ENCODE measurements around the gene MINK1. TPM values are rescaled to one million over a fixed set of nuclear protein-coding genes. Genes with fewer than 3 reads are reported as not detected.
"Not testable (repeated sequence)": the region's sequence is repeated elsewhere in the genome, so short reads cannot be mapped to it uniquely, and the experiment has no call there.

The MINK1 gene
- total RNA-seq, 1 donor from 2014 or later: 47.6 TPM

DNA sequence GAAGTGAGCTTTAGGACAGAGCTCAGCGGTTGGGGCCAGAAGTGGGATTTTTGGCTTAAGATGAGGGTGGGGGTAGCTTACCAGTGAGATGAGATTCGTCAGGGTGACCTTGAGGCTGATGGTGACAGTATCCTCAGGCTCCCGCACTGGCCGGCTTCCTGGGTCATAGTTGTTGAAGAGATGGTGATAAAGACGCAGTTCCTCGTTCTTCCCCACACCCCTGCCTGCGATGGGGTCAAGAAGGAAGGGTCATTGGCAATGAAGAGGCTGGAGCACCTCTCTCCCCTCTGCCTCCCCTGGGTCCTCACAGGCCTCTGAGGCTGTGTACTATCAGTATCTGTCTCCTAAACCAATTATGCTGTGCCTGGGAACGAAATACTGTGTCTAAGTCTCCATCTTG lies 69.4 kb downstream of the MINK1 start:
- no peak for ATAC-seq (ENCODE audit: poor library complexity)
- no peak for DNase-seq
- intact Hi-C loops (cut with DNase I): no loop called here

DNA sequence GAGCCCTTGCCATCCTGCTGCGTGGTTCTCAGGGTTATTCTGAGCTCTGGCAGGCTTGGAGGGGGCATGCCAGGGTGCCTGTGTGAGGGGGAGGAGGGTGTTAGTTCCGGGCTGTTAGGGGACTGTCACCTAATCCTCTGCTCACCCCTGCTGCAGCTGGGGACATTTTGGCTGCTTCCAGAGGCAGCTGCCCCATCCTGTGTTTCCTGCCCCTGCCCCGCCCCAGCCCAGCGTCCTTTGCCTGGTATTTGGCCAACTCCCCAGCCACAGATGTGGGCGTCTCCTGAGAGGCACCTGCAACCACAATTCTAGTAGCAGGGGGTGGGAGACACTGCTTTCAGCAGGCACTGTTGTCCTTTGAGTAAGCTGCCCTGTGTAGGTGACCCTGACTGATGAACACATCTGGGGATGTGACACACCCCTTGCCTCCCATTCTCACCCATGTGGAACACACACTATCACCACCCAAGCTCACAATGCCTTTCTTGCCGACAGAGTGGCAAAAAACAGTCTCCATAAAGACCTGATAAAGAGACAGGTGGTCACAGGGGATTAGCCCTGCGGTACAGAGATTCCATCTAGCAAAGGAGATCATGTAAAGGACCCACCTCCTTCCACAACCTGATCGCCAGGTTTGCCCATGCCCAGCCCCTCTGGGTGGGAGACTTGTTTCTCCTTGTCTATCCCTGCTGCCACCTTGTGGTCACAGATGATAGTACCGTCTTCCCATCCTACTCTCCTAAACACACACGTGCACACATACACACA lies 70.1 kb downstream of the MINK1 start, which contains the start of gene CHRNE:
TSS of gene CHRNE (minus strand) at position 48 of the 768 bp plus-strand sequence. CDS start at position 13, 35 bp downstream.
- no peak for DNase-seq
- intact Hi-C loops (cut with DNase I): no loop called here
- peak; percentile 49 for ATAC-seq (ENCODE audit: poor library complexity)

DNA sequence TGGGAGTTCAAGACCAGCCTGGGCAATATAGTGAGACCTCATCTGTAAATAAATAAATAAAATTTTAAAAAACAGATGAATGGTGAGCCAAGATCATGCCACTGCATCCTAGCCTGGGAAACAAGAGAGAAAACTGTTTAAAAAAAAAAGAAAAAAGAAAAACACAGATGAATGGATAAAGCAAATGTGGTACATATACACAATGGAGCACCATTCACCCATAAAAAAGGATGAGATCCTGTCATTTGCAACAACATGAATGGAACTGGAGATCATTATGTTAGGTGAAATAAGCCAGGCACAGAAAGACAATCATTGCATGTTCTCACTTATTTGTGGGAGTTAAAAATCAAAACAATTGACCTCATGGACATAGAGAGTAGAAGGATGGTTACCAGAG lies 73.5 kb downstream of the MINK1 start:
- ATAC-seq (ENCODE audit: poor library complexity); DNase-seq: not testable (repeated sequence)
- intact Hi-C loops (cut with DNase I): loop anchor here (5.0 kb wide), 2 partner anchors 76 to 156 kb away; no protein-coding TSS in a partner anchor

DNA sequence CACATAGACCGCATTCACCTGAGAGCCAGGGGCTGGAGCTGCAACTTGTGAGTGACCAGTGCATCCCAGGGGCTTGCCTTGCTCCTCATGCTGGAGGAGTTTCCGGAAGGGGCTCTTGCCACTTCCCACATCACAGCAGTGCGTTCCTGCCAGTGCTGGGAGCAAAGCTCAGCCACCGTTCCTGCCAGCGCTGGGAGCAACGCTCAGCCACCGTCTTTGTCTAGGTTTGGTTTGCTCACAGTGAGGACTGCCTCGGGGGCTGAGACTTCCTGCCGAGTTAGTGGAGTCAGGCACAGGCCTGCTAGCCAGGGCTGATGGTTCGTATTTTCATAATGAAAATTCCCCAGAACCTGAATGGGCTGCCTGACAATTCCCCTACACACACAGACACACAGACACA lies 75.2 kb downstream of the MINK1 start:
- intact Hi-C loops (cut with DNase I): loop anchor here (5.0 kb wide), 2 partner anchors 74 to 154 kb away; no protein-coding TSS in a partner anchor
- DNase-seq: no peak
- ATAC-seq (ENCODE audit: poor library complexity): peak; percentile 32

DNA sequence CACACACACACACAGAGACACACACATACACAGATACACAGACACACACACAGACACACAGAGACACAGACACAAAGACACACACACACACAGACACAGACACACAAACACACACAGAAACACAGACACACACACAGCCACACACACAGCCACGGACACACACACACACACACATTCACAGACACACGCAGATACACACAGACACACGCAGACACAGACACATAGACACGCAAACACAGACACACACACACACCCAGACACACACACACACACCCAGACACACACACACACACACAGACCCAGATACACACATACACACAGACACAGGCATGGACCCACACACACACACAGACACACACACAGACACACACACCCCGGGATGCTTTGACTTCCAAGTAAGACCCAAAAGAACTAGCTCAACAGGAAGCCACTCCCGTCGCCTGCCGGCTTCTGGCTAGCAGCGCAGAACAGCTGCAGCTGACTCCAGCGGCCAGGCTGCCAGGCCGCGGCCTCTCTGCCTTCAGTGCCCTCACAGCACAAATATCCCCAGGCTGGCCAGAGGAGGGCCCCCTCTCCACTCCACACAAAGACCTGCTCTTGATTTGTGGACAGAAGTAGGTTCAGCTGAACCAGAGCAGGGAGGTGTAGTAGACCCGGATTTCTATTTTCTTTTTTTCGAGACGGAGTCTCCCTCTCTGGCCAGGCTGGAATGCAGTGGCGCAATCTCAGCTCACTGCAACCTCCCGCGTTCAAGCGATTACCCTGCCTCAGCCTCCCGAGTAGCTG lies 75.8 kb downstream of the MINK1 start:
- intact Hi-C loops (cut with DNase I): loop anchor here (5.0 kb wide), 2 partner anchors 73 to 153 kb away; no protein-coding TSS in a partner anchor
- ATAC-seq (ENCODE audit: poor library complexity) (peak; percentile 98), DNase-seq (peak; percentile 94)

DNA sequence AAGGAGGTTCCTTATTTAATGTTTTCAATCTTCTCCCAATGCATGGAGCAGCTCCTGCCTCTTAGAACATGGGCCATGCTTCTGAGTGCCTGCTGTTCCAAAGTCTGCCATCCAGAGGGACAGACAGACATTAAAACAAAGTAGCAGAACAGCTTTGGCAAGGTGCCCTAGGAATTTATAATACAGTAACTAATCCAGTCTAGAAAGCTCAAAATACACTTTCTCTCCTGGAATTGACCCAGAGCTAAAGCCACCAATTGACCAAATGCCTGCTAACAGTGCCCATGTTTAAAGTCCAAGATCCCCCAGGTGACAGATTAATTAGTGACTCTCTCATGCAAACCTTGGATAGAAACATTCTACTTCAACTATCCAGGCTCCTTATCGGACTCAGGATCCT lies 80.9 kb downstream of the MINK1 start:
- DNase-seq (no peak), ATAC-seq (ENCODE audit: poor library complexity) (no peak)
- intact Hi-C loops (cut with DNase I): no loop called here

DNA sequence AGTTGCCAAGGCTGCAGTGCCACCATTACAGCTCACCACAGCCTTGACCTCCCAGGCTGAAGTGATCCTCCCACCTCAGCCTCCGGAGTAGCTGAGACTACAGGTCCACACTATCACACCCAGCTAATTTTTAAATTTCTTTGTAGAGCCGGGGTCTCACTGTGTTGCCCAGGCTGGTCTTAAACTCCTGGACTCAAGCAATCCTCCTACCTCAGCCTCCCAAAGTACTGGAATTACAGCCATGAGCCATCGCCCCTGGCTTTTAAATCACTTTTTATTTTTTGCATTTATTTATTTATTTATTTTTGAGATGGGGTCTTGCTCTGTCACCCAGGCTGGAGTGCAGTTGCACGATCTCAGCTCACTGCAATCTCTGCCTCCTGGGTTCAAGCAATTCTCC lies 81.4 kb downstream of the MINK1 start:
- DNase-seq; ATAC-seq (ENCODE audit: poor library complexity); intact Hi-C loops (cut with DNase I): not testable (repeated sequence)

DNA sequence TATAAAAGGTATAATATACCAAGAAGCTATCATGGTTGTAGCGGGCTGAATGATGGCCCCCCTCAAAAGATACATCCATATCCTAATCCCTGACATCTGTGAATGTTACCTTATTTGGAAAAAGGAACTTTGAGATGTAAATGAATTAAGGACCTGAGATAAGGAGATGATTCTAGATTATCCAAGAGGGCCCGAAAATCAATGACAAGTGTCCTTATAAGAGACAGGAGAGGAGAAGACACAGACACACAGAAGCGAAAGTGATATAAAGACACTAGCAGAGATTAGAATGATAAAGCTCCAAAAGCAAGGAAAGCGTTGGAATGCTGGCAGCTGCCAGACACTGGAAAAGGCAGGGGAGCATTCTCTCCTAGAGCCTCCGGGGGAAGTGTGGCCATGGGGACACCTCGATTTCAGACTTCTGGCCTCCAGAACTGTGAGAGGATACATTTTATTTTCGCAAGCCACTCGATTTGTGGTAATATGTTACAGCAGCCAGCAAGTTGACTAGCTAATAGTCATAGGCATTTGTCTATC lies 86.4 kb downstream of the MINK1 start:
- intact Hi-C loops (cut with DNase I): no loop called here
- ATAC-seq (ENCODE audit: poor library complexity) (no peak), DNase-seq (no peak)

DNA sequence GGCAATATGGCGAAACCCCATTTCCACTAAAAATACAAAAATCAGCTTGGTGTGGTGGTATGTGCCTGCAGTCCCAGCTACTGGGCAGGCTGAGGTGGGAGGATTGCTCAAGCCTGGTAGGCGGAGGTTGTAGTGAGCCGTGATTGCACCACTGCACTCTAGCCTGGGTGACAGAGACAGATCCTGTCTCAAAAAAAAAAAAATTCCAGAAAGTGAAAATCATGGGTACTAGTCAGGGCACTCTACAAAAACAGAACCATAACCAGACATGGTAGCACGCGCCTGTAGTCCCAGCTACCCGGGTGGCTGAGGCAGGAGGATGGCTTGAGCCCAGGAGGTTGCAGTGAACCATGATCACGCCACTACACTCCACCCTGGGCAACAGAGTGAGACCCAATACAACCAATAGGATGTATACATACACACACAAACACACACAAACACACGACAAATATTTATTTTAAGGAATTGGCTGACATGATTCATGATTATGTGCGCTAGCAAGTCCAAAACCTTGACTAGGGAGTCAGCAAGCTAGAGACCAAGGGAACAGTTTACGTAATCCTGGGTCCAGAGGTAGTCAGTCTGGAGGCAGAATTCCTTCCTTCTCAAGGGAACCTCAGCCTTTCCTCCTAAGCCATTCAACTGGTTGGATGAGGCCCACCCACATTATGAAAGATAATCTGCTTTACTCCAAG lies 87.4 kb downstream of the MINK1 start:
- ATAC-seq (ENCODE audit: poor library complexity) (no peak), DNase-seq (no peak)
- intact Hi-C loops (cut with DNase I): no loop called here

DNA sequence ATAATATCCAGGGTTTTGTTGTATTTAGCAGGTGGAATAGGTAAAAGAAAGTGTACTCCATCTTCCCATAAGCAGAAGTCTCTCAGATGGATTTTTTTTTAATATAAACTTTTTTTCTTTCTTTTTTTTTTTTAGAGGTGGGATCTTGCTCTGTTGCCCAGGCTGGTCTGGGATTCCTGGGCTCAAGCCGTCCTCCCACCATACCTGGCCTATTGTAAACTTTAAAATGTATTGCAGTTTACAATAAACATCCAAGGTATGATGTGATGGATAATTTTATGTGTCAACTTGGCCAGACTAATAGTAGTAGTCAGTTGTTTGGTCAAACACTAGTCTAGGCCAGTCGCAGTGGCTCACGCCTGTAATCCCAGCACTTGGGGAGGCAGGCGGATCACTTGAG lies 88.2 kb downstream of the MINK1 start:
- no peak for DNase-seq
- intact Hi-C loops (cut with DNase I): no loop called here
- no peak for ATAC-seq (ENCODE audit: poor library complexity)

DNA sequence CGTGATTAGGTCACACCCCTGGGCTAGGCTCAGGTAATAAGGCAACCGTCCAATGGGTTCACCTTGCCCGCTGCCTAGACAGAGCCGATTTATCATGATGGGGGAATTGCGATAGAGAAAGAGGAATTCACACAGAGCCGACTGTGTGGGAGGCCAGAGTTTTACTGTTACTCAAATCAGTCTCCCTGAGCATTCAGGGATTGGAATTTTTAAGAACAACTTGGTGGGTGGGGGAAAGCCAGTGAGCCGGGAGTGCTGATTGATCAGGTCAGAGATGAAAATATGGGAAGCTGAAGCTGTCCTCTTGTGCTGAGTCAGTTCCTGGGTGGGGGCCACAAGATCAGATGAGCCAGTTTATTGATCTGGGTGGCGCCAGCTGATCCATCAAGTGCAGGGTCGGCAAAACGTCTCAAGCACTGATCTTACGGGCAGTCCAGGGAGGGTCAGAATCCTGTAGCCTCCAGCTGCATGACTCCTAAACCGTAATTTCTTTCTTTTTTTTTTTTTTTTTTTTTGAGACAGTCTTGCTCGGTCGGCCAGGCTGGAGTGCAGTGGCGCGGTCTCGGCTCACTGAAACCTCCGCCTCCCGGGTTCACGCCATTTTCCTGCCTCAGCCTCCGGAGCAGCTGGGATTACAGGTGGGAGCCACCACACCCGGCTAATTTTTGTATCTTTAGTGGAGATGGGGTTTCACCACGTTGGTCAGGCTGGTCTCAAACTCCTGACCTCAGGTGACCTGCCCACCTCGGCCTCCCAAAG lies 93.6 kb downstream of the MINK1 start:
- ATAC-seq (ENCODE audit: poor library complexity); DNase-seq; intact Hi-C loops (cut with DNase I): not testable (repeated sequence)

DNA sequence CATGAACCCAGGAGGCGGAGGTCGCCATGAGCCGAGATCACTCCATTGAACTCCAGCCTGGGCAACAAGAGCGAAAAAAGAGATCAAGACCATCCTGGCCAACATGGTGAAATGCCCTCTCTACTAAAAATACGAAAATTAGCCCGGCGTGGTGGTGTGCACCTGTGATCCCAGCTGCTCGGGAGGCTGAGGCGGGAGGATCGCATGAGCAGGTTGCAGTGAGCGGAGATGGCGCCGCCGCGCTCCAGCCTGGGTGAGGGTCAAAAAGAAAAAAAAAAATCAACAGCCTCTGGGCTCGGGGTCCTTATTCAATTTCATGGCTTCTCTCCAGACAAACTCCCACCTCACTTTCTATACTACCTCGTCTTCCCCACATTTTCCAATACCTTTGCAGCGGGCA lies 95.7 kb downstream of the MINK1 start:
- intact Hi-C loops (cut with DNase I): no loop called here
- ATAC-seq (ENCODE audit: poor library complexity) (no peak), DNase-seq (no peak)

DNA sequence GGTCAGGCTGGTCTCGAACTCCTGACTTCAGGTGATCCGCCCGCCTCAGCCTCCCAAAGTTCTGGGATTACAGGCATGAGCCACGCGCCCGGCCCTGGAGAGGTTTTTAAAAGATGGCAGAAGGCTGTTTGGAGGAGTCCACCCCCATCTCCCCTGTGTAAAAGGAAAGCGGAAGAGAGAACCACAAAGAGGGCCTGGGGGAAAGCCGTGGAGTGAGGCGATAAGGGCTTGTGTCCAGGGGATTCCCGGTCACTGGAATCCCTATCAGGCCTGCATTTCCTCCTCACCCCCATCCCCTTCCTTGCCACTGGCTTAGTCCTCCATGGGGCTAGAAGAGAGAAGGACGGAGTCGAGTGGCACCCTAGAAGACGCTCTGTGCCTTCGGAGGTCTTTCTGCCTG lies 98.8 kb downstream of the MINK1 start, which contains the start of gene GP1BA:
TSS of gene GP1BA (plus strand) at position 315 of the 400 bp plus-strand sequence. CDS start 328 bp downstream, outside the sequence.
- no peak for ATAC-seq (ENCODE audit: poor library complexity)

DNA sequence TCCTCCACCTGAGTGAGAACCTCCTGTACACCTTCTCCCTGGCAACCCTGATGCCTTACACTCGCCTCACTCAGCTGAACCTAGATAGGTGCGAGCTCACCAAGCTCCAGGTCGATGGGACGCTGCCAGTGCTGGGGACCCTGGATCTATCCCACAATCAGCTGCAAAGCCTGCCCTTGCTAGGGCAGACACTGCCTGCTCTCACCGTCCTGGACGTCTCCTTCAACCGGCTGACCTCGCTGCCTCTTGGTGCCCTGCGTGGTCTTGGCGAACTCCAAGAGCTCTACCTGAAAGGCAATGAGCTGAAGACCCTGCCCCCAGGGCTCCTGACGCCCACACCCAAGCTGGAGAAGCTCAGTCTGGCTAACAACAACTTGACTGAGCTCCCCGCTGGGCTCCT lies 99.6 kb downstream of the MINK1 start:
- no peak for ATAC-seq (ENCODE audit: poor library complexity)
- intact Hi-C loops (cut with DNase I): no loop called here
- no peak for DNase-seq

More for the DNA sequence above, 98.8 kb downstream of the MINK1 start, which contains the start of gene GP1BA:
- intact Hi-C loops (cut with DNase I): no loop called here
- DNase-seq: no peak

DNA sequence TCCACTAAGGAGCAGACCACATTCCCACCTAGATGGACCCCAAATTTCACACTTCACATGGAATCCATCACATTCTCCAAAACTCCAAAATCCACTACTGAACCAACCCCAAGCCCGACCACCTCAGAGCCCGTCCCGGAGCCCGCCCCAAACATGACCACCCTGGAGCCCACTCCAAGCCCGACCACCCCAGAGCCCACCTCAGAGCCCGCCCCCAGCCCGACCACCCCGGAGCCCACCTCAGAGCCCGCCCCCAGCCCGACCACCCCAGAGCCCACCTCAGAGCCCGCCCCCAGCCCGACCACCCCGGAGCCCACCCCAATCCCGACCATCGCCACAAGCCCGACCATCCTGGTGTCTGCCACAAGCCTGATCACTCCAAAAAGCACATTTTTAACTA lies 100.5 kb downstream of the MINK1 start:
- intact Hi-C loops (cut with DNase I): no loop called here
- ATAC-seq (ENCODE audit: poor library complexity): no peak
- no peak for DNase-seq

DNA sequence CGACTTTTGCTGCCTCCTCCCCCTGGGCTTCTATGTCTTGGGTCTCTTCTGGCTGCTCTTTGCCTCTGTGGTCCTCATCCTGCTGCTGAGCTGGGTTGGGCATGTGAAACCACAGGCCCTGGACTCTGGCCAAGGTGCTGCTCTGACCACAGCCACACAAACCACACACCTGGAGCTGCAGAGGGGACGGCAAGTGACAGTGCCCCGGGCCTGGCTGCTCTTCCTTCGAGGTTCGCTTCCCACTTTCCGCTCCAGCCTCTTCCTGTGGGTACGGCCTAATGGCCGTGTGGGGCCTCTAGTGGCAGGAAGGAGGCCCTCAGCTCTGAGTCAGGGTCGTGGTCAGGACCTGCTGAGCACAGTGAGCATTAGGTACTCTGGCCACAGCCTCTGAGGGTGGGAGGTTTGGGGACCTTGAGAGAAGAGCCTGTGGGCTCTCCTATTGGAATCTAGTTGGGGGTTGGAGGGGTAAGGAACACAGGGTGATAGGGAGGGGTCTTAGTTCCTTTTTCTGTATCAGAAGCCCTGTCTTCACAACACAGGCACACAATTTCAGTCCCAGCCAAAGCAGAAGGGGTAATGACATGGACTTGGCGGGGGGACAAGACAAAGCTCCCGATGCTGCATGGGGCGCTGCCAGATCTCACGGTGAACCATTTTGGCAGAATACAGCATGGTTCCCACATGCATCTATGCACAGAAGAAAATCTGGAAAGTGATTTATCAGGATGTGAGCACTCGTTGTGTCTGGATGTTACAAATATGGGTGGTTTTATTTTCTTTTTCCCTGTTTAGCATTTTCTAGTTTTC lies 101.2 kb downstream of the MINK1 start:
- DNase-seq (no peak), ATAC-seq (ENCODE audit: poor library complexity) (peak; percentile 28)
- intact Hi-C loops (cut with DNase I): no loop called here

DNA sequence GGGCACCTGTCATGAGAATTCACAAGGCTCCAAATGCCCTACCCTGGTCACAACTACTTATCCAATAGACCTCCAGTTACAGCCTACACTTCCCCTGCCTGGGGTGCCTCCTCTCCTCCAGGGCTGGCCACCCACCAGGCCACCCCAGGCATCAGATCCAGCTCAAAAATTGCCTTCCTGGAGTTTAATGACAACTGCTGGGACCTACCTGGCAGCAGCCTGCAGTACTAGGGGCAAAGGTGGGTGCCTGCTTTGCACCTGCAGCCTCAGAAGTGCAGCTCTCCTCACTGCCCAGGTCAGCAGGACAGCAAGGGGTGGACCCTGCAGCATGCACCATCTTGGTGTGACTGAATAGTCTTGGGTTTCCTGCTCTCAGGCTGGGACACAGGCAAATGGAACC lies 102.5 kb downstream of the MINK1 start:
- no peak for DNase-seq
- no peak for ATAC-seq (ENCODE audit: poor library complexity)
- intact Hi-C loops (cut with DNase I): no loop called here
